ENCODE results near the gene OR10H4.
"Not testable (repeated sequence)": the region's sequence is repeated elsewhere in the genome, so short reads cannot be mapped to it uniquely, and the experiment has no call there.

Gene OR10H4

GRCh38 chr19:15948223-15949058 is at the start of gene OR10H4:
TSS of gene OR10H4 (plus strand) at chr19:15949008. CDS start at chr19:15949008, 0 bp downstream.
- DNase-seq (ENCODE audit: low read depth in 2 of 2): no peak

- not testable (repeated sequence) for DNase-seq (ENCODE audit: low read depth in 2 of 2)
These were observed 49.2 kb upstream of the OR10H4 start for GRCh38 chr19:15899561-15899960.

GRCh38 chr19:15900032-15900431 is 48.8 kb upstream of the OR10H4 start:
- DNase-seq (ENCODE audit: low read depth in 2 of 2): not testable (repeated sequence)

GRCh38 chr19:15900504-15900903 is 48.3 kb upstream of the OR10H4 start:
- DNase-seq (ENCODE audit: low read depth in 2 of 2): no peak

- no peak for DNase-seq (ENCODE audit: low read depth in 2 of 2)
These were observed 46.6 kb upstream of the OR10H4 start for GRCh38 chr19:15902254-15902653.

GRCh38 chr19:15902898-15903297 is 45.9 kb upstream of the OR10H4 start:
- DNase-seq (ENCODE audit: low read depth in 2 of 2): not testable (repeated sequence)

GRCh38 chr19:15905026-15905425 is 43.8 kb upstream of the OR10H4 start:
- DNase-seq (ENCODE audit: low read depth in 2 of 2): no peak

GRCh38 chr19:15911599-15912235 is 37.1 kb upstream of the OR10H4 start:
- DNase-seq (ENCODE audit: low read depth in 2 of 2): no peak

GRCh38 chr19:15913384-15913783 is 35.4 kb upstream of the OR10H4 start:
- DNase-seq (ENCODE audit: low read depth in 2 of 2): no peak

GRCh38 chr19:15913830-15914229 is 35.0 kb upstream of the OR10H4 start:
- DNase-seq (ENCODE audit: low read depth in 2 of 2): no peak

GRCh38 chr19:15915109-15915508 is 33.7 kb upstream of the OR10H4 start:
- DNase-seq (ENCODE audit: low read depth in 2 of 2): no peak

GRCh38 chr19:15919243-15919642 is 29.6 kb upstream of the OR10H4 start:
- no peak for DNase-seq (ENCODE audit: low read depth in 2 of 2)

- DNase-seq (ENCODE audit: low read depth in 2 of 2): no peak
These were observed 26.8 kb upstream of the OR10H4 start for GRCh38 chr19:15922021-15922420.

- no peak for DNase-seq (ENCODE audit: low read depth in 2 of 2)
These were observed 25.1 kb upstream of the OR10H4 start for GRCh38 chr19:15923702-15924101.

- no peak for DNase-seq (ENCODE audit: low read depth in 2 of 2)
These were observed 22.3 kb upstream of the OR10H4 start for GRCh38 chr19:15926484-15926883.

GRCh38 chr19:15928321-15928720 is 20.5 kb upstream of the OR10H4 start:
- DNase-seq (ENCODE audit: low read depth in 2 of 2): no peak

GRCh38 chr19:15933761-15934331 is 15.0 kb upstream of the OR10H4 start:
- DNase-seq (ENCODE audit: low read depth in 2 of 2): not testable (repeated sequence)

GRCh38 chr19:15934332-15935078 is 14.3 kb upstream of the OR10H4 start, which contains the start of gene CYP4F11:
TSS of gene CYP4F11 (minus strand) at chr19:15934529. CDS start at chr19:15934408, 121 bp downstream.
- DNase-seq (ENCODE audit: low read depth in 2 of 2): no peak

GRCh38 chr19:15935167-15935702 is 13.6 kb upstream of the OR10H4 start:
- no peak for DNase-seq (ENCODE audit: low read depth in 2 of 2)

GRCh38 chr19:15936173-15936572 is 12.6 kb upstream of the OR10H4 start:
- no peak for DNase-seq (ENCODE audit: low read depth in 2 of 2)

GRCh38 chr19:15936950-15937349 is 11.9 kb upstream of the OR10H4 start:
- no peak for DNase-seq (ENCODE audit: low read depth in 2 of 2)

- DNase-seq (ENCODE audit: low read depth in 2 of 2): no peak
These were observed 11.0 kb upstream of the OR10H4 start for GRCh38 chr19:15937771-15938170.
